Measurements from ENCODE around the gene HDAC4. TPM values are rescaled to one million over a fixed set of nuclear protein-coding genes. Genes with fewer than 3 reads are reported as not detected.

Gene HDAC4
- total and polyA plus RNA-seq, 2 of the 4 experiments (the other 2 are of a cell fraction), result 4.1 to 7.2 TPM

DNA sequence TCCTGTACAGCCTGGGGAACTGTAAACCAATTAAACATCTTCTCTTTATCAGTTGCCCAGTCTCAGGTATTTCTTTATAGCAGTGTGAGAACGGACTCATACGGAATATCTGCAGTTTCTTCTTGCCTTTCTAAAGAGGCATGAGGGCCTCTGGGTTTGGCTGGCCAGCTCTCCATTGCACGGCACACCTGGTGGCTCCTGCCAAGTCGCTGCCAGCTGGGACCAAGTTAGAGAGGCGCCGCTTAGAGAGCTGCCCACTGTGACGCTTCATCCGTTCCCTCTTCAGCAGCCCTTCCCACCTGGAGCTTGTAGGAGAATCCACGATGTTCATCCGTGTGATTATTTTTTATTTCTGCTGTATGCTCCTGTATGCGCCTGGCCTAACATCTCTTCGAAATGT is 357.5 kb downstream of the HDAC4 start:
- H2AFZ ChIP-seq (replicated peaks; ENCODE audit: low read length, poor library complexity), result no peak overlapping the region
- dilution Hi-C loops (cut with HindIII; ENCODE audit: low sequenced_read_pairs, unreplicated experiment), result no loop called here
- H2BK120ac ChIP-seq (ENCODE audit: low read depth, low read length), result no peak overlapping the region
- no peaks in the 10 kb centered on the region for H3K9me1 ChIP-seq (ENCODE audit: insufficient read depth, low read length)
- BruUV-seq (replicated peaks), result no TSS peak
- DNase-seq, result no peak
- no peak for TF ChIP-seq RFX5 (IDR thresholded peaks at IDR 0.05; ENCODE audit: low read depth, low read length)
- TF ChIP-seq MAFK (IDR thresholded peaks at IDR 0.05; ENCODE audit: low read depth, low read length), result no peak
- no peak for TF ChIP-seq NFE2L2 (IDR thresholded peaks at IDR 0.05; ENCODE audit: low read depth, low read length)
- no peak for TF ChIP-seq POLR2A (IDR thresholded peaks at IDR 0.05; ENCODE audit: low read depth, low read length)
- TF ChIP-seq MXI1 (IDR thresholded peaks at IDR 0.05; ENCODE audit: borderline replicate concordance, low read depth, low read length), result no peak
- TF ChIP-seq MAZ (IDR thresholded peaks at IDR 0.05; ENCODE audit: borderline replicate concordance, low read depth, low read length), result no peak
- no peak for TF ChIP-seq CHD1 (IDR thresholded peaks at IDR 0.05; ENCODE audit: low read depth, low read length)
- TF ChIP-seq, protein P1, sequence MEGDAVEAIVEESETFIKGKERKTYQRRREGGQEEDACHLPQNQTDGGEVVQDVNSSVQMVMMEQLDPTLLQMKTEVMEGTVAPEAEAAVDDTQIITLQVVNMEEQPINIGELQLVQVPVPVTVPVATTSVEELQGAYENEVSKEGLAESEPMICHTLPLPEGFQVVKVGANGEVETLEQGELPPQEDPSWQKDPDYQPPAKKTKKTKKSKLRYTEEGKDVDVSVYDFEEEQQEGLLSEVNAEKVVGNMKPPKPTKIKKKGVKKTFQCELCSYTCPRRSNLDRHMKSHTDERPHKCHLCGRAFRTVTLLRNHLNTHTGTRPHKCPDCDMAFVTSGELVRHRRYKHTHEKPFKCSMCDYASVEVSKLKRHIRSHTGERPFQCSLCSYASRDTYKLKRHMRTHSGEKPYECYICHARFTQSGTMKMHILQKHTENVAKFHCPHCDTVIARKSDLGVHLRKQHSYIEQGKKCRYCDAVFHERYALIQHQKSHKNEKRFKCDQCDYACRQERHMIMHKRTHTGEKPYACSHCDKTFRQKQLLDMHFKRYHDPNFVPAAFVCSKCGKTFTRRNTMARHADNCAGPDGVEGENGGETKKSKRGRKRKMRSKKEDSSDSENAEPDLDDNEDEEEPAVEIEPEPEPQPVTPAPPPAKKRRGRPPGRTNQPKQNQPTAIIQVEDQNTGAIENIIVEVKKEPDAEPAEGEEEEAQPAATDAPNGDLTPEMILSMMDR (conservative IDR thresholded peaks at IDR 0.05; ENCODE audit: low read depth, low read length), result no peak
- TF ChIP-seq, protein P2, sequence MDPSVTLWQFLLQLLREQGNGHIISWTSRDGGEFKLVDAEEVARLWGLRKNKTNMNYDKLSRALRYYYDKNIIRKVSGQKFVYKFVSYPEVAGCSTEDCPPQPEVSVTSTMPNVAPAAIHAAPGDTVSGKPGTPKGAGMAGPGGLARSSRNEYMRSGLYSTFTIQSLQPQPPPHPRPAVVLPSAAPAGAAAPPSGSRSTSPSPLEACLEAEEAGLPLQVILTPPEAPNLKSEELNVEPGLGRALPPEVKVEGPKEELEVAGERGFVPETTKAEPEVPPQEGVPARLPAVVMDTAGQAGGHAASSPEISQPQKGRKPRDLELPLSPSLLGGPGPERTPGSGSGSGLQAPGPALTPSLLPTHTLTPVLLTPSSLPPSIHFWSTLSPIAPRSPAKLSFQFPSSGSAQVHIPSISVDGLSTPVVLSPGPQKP (IDR thresholded peaks at IDR 0.05; ENCODE audit: borderline replicate concordance, low read depth, low read length), result no peak
- no peak for TF ChIP-seq FOS (IDR thresholded peaks at IDR 0.05; ENCODE audit: low read depth, low read length)
- no peak for TF ChIP-seq RAD21 (IDR thresholded peaks at IDR 0.05; ENCODE audit: low read length)
- no peak for TF ChIP-seq CEBPB (IDR thresholded peaks at IDR 0.05; ENCODE audit: low read depth, low read length)
- no peak for TF ChIP-seq BHLHE40 (IDR thresholded peaks at IDR 0.05; ENCODE audit: low read depth, low read length)
- no peak for TF ChIP-seq RCOR1 (IDR thresholded peaks at IDR 0.05; ENCODE audit: insufficient replicate concordance, low read length)
- TF ChIP-seq SMC3 (IDR thresholded peaks at IDR 0.05; ENCODE audit: low read depth, low read length), result no peak
- TF ChIP-seq, protein P3, sequence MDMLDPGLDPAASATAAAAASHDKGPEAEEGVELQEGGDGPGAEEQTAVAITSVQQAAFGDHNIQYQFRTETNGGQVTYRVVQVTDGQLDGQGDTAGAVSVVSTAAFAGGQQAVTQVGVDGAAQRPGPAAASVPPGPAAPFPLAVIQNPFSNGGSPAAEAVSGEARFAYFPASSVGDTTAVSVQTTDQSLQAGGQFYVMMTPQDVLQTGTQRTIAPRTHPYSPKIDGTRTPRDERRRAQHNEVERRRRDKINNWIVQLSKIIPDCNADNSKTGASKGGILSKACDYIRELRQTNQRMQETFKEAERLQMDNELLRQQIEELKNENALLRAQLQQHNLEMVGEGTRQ (IDR thresholded peaks at IDR 0.05; ENCODE audit: low read depth, low read length), result no peak
- H3K23ac ChIP-seq (ENCODE audit: low read depth, low read length), result no peak overlapping the region
- H3K4ac ChIP-seq (ENCODE audit: low read depth, low read length), result no peak overlapping the region
- no peak overlapping the region for H2AK5ac ChIP-seq (ENCODE audit: low read depth, low read length)
- H4K8ac ChIP-seq (ENCODE audit: low read depth in 2 of 2, low read length in 2 of 2), result no peak overlapping the region
- no peak overlapping the region for H3K4me3 ChIP-seq (ENCODE audit: insufficient read depth, low read depth, low read length)
- H3K56ac ChIP-seq (ENCODE audit: extremely low read depth, insufficient read depth, low read length), result no peak overlapping the region
- H3K9me3 ChIP-seq (ENCODE audit: control insufficient read depth, insufficient read depth, low read length), result no peaks in the 10 kb centered on the region
- H3K36me3 ChIP-seq (ENCODE audit: control insufficient read depth, insufficient read depth, low read length), result no peaks in the 10 kb centered on the region
- POLR2A ChIA-PET (ENCODE audit: unreplicated experiment), result no interaction called here
- H3K9ac ChIP-seq (ENCODE audit: low read depth, low read length), result no peak overlapping the region
- H2BK5ac ChIP-seq (ENCODE audit: low read depth, low read length, poor library complexity, severe bottlenecking), result no peak overlapping the region
- no peak overlapping the region for H3K4me2 ChIP-seq (ENCODE audit: low read depth, low read length)
- no peak overlapping the region for H4K5ac ChIP-seq (ENCODE audit: low read depth, low read length)
- H3K4me1 ChIP-seq (ENCODE audit: control insufficient read depth, insufficient read depth, low read length), result no peaks in the 10 kb centered on the region
- H3K14ac ChIP-seq (replicated peaks; ENCODE audit: low read depth, low read length), result no peak overlapping the region
- no peak overlapping the region for H4K91ac ChIP-seq (ENCODE audit: insufficient read depth, low read depth, low read length)
- CTCF ChIA-PET, result no interaction called here
- no peaks in the 10 kb centered on the region for H3K79me1 ChIP-seq (ENCODE audit: low read depth in 1 of 2, low read length in 2 of 2)
- H2BK20ac ChIP-seq (ENCODE audit: low read depth, low read length), result no peak overlapping the region
- no peaks in the 10 kb centered on the region for H4K20me1 ChIP-seq (ENCODE audit: insufficient read depth, low read length)
- 90% methylated on average over 9 of the region's 12 CpGs; no CpG with 5 or more reads in 1 of the 2 experiments for WGBS, 2 experiments (ENCODE audit: extremely low coverage in 2 of 2, insufficient read length in 1 of 2)
- no peak overlapping the region for H2BK15ac ChIP-seq (ENCODE audit: low read depth, low read length)
- no peak overlapping the region for H3K18ac ChIP-seq (ENCODE audit: low read depth, low read length)
- H3K27ac ChIP-seq (ENCODE audit: insufficient read depth, low read length), result no peak overlapping the region
- in situ Hi-C loops (cut with MboI; ENCODE audit: low sequenced_read_pairs), result loop anchor here (25.0 kb wide), 1 partner anchor 1094 kb away; the partner anchor contains the start of genes COPS9 and OTOS
- intact Hi-C loops (cut with micrococcal nuclease), result no loop called here
- peaks cover 10% of the 10 kb centered on the region; the same call in 1 of the 2 replicates for H3K27me3 ChIP-seq (ENCODE audit: control insufficient read depth, insufficient read depth, low read length)
- ATAC-seq (ENCODE audit: low read depth), result no peak
- H2AK9ac ChIP-seq (replicated peaks; ENCODE audit: low read depth, low read length, poor library complexity), result no peak overlapping the region

Data from IMR-90 (cell line).